GM08714 (cell line): ENCODE results near the gene RBM48.

Source experiments
- H3K4me3 ChIP-seq: fragments of 200-500 bp; sonication (Bioruptor generic); 2 replicates; pipeline ENCODE4 v1.5.1; 2014; ENCODE audit warnings: mild to moderate bottlenecking, low read length, inconsistent platforms
- ZNF274 ChIP-seq: IDR thresholded peaks from 2 replicates; pipeline ENCODE4 v1.6.1; 2012; ENCODE audit warnings: mild to moderate bottlenecking, low read depth, low read length

RBM48 gene

GRCh38 chr7:92567460-92567859 lies 38.9 kb downstream of the RBM48 start:
- TF ChIP-seq ZNF274: no peak
- no peak overlapping the region for H3K4me3 ChIP-seq

- no peak overlapping the region for H3K4me3 ChIP-seq
- TF ChIP-seq ZNF274: no peak
These were observed 40.5 kb downstream of the RBM48 start for GRCh38 chr7:92569137-92569536.

GRCh38 chr7:92576296-92576695 lies 47.7 kb downstream of the RBM48 start:
- TF ChIP-seq ZNF274: no peak

GRCh38 chr7:92582948-92583347 lies 54.4 kb downstream of the RBM48 start:
- no peak for TF ChIP-seq ZNF274
- no peak overlapping the region for H3K4me3 ChIP-seq

More at GRCh38 chr7:92576296-92576695, 47.7 kb downstream of the RBM48 start:
- H3K4me3 ChIP-seq: no peak overlapping the region

- no peak overlapping the region for H3K4me3 ChIP-seq
- TF ChIP-seq ZNF274: no peak
These were observed 56.4 kb downstream of the RBM48 start for GRCh38 chr7:92584953-92585352.

- no peak for TF ChIP-seq ZNF274
- H3K4me3 ChIP-seq: no peak overlapping the region
These were observed 57.8 kb downstream of the RBM48 start for GRCh38 chr7:92586403-92586802.

GRCh38 chr7:92586841-92587240 lies 58.2 kb downstream of the RBM48 start:
- H3K4me3 ChIP-seq: no peak overlapping the region
- no peak for TF ChIP-seq ZNF274
